HT1080 (cell line): Measurements from ENCODE around the gene B3GAT3. TPM values are rescaled to one million over a fixed set of nuclear protein-coding genes. Genes with fewer than 3 reads are reported as not detected.
"Not testable (repeated sequence)": the region's sequence is repeated elsewhere in the genome, so short reads cannot be mapped to it uniquely, and the experiment has no call there.

Experiments
- DNase-seq: peaks from one replicate; pipeline ENCODE4 v3.0.0-alpha.2; 2015; ENCODE audit warnings: low read depth
- total RNA-seq: library from RNA; depleted of rRNA; stranded (reverse); fragments of >200 nt; shearing (Covaris generic); gene quantifications from 2 replicates; pipeline ENCODE4 v1.2.3, GENCODE V29; 2014

B3GAT3 gene
- total RNA-seq, 1 experiment from 2014 or later: 63.8 TPM

DNA sequence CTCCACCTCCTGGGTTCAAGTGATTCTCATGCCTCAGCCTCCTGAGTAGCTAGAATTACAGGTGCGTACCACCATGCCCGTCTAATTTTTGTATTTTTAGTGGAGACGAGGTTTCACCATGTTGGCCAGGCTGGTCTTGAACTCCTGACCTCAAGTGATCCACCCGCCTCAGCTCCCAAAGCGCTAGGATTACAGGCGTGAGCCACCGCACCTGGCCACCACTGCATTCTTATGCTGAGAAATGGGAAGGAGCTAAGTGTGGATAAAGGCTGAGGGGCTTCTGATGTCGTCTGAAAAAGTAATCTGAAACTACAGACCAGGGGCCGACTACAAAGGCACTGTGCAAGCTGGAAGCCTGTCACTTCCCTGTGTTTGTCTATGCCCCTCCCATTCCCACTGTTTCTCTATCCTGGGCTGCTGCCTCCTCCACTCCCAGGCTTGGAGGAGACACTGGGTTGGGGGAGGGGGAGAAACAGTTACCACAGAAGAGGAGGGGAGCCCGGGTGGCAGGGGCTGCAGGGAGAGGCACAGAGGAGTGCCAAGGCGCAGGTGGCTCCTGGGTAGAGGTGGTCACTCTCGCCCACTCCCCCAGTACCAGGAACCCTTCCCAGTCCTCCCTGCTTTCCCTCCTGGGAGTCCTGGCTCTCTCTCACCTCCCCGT is 17.2 kb downstream of the B3GAT3 start:
- DNase-seq: no peak

DNA sequence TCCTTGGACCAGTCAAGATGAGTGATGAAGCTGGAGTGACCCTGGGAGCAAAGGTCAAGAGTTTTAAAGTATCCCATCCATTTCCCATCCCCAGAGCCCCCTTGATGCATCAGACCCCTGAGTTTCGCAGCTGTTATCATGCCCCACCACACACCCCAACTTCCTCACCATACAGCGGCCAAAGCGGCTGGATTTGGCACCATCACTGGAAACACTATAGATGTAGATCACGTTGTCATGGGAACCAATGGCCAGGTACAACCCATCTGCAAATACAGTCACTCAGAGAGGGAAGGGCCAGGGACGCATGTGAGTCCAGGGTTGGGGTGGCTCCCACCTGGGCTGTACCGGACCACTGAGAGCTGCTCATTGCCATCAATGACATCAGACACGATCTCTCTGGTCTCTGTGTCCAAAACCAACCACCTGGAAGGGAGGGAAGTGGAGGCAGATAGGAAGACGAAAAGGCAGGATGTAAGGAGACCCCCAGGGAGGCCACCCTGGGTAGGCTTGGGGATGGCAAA is 17.9 kb downstream of the B3GAT3 start:
- DNase-seq: no peak

DNA sequence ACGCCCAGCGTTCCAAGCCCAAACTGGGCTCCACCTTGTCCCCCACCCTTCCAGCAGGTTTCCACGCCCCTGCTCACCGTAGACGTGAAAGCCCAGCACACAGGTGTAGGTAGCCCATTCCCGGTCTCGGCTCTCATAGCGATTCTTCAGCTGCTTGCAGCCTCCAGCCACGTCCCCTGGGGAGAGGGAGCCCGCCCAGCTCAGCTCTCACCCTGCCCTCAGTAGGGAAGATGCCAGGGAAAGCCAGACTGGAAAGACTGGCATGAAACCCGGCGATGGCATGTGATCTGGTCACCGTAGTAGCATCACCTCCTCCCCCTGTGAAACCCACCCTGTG is 18.7 kb downstream of the B3GAT3 start:
- no peak for DNase-seq

DNA sequence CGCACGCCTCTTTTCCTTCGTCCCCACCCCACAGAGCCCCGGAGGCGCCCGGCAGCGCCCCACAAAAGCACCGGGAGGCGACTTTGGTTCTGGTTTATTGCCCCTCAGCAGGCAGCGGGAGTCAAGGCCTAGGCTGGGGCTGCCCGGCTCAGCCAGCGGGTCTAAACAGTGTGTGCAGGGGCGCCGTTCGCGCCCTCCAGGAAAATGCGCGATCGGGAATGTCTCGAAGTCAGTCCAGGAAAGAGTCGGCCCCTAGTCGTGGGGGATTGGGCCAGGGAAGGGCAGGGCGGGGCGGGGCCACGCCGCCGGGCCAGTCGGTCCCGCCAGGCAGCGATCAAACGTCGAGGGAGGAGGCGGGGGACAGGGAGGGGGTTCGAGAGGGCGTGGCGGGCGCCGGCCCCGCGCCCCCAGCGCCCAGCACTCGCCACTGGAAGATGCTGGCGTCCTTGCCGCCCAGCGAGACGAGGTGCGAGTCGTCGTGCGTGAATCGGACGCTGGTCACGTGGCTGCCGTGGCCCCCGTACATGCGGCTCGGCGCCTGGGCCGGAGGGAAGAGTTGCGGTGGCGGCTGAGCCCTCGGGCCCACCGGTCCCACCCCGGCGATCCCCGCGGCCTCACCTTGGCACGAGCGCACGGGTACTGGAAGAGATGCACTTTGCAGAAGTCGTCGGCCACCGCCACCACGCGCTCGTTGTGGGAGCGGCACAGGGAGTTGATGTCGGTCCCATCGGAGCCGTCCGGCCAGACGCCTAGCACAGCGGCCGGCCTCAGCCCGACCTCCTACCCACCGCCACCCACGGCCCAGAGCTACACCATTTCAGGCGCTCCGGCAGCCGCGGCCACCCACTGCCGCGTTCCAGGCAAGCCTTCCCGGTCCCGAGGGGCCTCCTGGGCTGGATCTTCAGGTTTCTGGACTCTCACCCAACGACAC is 19.4 kb downstream of the B3GAT3 start:
- no peak for DNase-seq

DNA sequence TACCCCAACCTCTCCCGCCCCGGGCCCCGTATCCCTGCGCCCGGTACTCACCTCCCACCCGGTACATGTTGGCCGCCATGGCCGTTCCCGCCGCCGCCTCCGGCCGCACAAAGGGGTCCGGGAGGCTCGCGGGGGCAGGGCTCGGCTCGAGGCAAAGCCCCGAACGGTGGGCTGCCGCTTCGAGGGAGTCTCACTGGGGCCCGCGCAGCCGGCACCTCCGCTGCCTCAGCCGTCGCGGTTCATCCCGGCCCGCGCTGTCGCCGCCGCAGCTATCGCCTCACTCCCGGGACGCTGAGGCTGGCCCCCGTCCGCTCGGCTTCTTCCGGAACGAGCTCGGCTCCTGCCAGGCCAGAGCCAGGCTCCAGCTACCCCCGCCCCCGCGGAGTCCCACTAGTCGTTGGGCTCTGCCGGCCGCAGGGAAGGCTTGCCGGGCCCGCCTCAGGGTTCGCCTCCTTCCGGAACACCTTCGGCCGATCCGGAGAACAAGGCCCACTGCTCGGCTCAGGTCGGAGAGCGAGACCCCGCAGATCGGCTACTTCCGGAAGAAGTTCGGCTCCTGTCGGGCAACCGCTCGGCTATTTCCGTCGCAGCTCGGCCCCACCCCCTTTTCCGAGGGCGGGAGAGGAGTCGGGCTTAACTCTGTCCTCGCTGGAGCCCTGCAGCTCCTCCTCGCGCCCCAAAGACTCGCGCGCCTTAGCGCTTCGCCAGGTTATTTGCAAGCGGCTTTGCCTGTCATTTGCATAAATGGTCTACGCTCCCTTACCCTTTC is 20.2 kb downstream of the B3GAT3 start, which contains the start of gene MTA2:
Gene MTA2 (minus strand): TSS at position 494 of the 769 bp plus-strand sequence. CDS start 415 bp downstream, at position 79.
- DNase-seq: peak; percentile 97

DNA sequence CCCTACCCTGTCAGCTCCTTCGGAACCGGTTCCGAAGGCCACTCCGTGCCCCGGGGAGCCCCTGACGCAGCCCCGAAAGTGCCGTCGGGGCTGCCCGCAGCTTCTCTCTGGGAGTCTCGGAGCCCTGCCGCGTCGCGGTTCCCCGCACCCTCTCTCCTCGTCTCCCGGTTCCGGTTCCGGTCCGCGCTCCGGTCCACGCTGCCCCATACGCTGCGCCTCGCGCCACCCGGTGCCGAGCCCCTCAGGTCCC is 20.7 kb downstream of the B3GAT3 start:
- no peak for DNase-seq

DNA sequence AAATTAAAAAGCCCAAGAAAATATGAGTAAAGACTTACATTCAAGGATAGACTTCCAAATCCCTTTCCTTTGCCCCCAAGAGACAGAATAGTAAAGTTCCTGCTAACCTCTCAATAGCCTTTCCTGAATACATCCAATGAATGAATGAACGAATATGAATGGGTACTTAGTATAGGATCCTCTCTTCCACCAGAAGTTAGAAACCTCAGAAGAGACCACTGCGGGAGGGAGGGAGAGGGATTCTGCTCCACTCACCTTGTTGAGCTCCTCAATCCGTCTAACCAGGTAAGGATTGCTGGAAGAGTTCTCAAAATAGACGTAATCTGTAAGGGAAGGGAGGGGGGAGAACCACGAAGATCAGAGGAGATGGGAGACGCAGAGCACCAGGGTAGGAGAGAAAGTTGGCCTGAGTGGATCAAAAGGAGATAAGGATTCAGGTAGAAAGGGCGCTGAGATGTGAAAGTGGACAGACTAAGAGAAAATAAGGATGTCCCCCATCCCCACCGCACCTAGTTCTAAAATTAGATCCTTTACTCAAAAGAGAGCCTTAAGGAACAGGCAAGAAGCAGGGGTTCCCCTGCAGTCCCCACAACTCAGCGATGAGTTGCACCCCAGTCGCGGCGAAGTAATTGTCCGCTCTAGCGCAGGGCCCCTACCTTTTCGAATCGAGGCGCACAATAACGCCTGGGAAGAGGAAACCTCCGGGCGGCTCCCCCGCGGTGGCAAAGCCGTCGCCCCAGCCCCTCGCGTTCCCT is 21.2 kb downstream of the B3GAT3 start:
- no peak for DNase-seq

DNA sequence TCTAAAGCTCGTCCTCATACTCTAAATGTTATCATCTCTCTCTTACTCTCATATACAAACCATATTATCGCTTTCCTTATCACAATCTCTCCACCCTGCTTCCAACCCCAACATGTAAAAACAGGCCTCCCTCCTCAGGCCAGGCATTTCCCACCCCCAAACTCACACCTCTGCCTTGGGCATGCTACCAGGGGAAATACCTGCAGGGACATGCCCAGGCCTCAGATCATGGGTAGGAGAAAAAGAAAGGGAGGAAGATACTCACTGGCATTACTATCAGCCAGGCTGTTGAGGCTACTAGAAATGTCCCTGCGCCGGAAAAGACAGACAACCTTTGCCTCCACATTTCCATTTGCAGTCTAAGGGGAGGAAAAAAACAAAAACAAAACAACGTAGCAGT is 21.9 kb downstream of the B3GAT3 start:
- DNase-seq: no peak

DNA sequence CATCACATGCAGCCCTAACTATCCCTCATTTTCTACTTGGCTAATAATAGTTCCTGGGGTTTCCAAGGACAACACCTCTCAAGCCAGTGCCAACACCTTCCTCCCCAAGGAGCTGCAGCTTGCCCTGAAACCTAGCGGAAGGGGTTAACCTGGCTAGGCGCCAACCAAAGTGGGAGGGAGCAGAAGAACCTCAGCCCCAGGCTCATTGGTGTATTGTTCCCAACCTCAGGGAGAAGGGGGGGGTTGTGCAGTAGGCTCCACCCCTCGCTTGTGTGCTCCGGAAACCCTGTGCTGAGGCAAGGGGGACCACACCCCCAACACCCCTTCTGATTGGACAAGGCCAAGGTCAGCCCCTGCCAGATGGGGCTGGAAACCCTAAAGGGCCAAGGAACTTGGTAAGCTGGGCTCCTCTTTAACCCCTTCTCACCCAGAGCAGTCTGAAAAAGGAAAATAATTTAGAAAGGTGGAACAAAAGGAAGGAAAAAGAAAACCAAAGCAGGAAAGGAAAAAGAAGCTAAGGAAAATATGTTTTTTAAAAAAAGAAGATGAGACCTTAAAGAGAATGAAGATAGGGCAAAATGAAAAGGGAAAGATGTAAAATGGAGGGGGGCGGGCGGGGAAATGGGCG is 22.6 kb downstream of the B3GAT3 start:
- DNase-seq: peak; percentile 98

DNA sequence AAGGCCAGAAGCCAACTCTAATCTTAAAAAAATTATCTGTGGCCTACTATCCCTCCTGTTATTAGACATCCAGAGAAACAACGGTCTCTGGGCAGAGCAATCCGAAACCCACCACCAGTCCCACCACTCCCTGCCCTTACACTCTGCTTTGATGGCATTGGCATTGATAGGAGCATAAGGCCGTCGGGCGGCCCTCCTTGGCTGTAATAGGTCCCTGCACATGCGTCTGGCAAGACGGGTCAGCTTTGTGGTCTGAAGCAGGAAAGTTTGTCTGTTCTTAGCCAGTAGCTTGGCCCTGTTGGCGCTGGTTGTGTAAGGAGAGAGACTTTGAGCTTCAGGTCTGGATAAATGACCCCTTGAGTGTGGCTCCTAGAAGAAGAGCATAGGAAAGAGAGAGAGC is 26.7 kb downstream of the B3GAT3 start:
- DNase-seq: no peak

DNA sequence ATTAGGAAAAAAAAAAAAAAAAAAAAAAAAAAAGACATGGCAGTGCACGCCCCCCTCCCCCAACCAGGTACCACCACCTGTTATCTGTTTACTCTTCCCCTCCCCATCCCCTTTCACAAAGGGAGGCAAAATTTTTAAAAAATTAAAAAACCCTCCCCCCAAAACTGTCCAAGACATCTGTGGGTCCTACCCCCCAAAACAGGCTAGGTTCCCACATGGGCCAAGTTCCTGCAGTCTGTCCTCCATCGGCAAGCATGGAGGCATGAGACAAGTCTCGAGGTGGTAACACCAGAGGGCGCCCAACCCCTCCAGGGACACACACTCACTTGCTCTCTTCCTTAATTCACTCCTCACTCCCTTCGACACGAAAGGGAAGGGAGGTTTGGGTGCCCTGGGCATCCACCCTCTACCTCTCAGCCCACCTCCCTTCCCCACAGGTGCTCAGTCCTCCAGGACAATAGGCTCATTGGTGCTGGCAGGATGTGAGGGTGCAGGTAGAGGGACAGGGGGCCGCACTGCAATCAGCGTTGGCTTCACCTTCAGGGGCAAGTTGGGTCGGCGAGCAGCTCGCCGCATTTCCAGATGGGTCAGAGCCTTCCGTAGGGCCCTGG is 28.2 kb downstream of the B3GAT3 start:
- DNase-seq: peak; percentile 65

DNA sequence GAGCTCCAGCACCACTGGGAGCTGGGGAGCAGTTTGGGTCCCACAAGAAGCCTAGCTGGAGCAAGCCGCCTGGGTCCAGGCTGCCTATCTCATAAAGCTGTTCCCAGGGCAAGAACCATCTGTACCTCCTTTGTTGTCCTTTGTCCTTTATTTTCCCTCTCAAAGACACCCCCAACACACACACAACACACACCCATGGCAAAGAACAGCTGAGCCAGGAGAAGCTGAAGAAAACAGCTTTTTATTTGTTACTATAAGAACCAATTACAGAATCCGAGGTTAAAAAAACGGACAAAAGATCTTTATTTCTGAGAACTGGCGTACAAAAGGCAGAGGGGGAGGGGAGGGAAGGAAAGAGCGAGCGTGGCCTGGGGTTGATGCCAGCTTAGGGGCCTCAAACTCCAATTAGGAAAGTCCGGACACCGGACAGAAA is 28.8 kb downstream of the B3GAT3 start:
- no peak for DNase-seq

DNA sequence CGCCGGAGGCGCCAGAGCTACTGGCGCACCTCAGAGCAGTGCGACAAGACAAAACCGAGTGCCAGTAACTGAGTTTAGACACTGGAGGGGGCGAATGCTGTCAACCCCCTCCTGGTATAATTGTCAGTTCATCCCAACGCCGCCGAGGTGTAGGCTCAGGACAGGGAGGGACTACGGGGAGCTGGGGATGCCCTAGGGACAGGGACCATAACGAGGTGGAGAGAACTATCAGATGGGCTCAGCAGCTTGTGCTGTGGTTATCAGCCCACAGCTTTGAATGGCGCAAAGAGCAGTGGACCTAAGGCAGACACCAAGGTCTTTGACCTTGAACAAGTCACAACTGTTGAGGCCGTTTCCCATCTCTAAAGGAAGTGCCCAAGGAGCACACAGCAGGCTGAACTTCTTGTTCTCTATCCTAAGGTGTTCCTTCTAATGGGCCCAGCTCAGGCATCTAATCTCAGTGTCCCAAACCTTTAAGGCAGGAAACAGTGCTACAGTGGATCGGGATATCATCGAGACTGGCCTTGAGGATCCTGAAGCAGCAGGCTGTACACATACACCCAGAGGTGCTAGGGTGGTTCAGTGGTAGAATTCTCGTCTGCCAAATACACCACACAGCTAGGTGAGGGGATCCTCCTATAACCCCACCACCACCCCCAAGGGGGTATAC is 29.5 kb downstream of the B3GAT3 start:
- no peak for DNase-seq

DNA sequence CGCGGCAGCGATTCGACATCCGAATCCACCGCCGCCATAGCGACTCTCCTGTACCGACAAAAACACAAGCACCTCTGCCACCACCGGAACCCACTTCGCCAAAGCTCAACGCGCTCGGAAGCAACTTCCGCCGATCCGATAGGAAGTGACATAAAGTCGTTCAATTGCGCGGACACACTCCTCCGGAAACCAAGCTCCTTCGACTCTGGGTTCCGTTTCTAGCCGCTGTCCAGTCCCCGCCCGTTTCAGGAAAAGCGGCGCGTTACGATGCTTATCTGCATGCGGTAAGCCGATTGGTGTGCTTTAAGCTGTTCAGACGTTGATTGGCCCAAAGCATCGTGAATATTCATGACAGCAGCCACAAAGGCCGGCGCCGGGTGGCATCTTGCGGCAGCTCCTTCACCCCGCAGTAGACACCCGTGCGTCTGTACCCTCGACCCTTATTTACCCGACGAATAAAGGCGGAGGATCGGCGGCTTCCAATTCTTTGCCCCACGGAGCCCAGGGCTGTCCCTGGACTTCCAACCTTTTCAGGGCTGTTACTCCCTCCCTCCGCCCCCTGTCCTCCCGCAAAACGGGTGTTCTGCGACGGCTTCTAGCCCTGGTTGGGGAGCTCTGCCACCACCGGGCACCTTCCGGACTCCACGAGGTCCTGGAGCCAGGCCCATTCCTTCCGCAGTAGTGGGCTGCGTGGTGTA is 30.2 kb downstream of the B3GAT3 start, which contains the start of gene TUT1:
Gene TUT1 (minus strand): TSS at position 76 of the 698 bp plus-strand sequence. CDS start 38 bp downstream, at position 38.
- DNase-seq: peak; percentile 99

DNA sequence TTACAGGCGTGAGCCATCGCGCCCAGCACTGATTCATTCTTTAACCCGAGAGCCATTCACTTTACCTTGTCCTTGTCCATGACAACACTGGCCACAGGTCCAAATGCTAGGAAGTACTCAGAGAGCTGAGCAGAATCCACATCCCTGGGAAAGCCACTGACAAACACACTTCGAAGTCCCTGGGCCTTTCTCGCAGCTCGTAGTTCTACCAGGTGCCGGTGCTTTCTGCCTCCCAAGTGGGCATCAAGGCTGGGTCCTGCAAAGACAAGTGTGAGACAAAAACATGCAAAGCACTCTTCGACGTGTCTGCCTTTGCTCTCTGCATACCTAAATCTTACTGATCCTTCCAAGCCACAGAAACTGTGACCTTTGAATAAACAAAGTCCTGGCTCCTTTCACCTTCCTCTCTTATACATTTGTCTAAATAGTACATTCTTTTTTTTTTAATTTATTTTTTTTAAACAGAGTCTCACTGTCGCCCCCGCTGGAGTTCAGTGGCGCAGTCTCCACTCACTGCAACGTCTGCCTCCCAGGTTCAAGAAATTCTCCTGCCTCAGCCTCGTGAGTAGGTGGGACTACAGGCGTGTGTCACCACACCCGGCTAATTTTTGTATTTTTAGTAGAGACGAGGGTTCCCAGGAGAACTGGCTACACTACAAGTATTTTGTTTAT is 32.7 kb downstream of the B3GAT3 start:
- peak; percentile 45 for DNase-seq

DNA sequence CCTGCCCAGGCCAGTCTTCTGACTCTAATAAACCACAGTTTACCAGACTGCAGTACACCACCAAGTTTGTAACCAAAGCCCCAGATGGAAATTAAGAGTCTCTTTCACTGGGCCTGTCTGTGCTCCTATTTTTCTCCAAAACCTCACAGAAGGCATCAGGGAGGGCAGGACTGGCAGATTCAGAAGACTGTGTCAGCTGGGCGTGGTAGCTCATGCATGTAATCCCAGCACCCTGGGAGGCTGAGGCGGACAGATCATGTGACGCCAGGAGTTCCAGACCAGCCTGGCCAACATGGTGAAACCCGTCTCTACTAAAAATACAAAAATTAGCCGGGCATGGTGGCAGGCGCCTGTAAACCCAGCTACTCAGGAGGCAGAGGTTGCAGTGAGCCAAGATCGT is 36.4 kb downstream of the B3GAT3 start:
- DNase-seq: not testable (repeated sequence)

DNA sequence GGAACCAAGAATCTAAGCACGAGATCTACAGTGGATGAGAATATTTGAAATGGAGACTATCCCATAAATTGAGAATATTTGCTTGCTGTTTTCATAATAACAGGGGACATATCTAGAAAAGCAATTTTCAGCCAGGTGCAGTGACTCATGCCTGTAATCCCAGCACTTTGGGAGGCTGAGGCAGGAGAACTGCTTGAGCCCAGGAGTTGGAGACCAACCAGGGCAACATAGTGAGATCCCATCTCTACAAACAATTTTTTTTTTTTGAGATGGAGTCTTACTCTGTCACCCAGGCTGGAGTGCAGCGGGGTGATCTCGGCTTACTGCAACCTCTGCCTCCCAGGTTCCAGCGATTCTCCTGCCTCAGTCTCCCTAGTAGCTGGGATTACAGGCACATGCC is 40.1 kb downstream of the B3GAT3 start:
- not testable (repeated sequence) for DNase-seq

DNA sequence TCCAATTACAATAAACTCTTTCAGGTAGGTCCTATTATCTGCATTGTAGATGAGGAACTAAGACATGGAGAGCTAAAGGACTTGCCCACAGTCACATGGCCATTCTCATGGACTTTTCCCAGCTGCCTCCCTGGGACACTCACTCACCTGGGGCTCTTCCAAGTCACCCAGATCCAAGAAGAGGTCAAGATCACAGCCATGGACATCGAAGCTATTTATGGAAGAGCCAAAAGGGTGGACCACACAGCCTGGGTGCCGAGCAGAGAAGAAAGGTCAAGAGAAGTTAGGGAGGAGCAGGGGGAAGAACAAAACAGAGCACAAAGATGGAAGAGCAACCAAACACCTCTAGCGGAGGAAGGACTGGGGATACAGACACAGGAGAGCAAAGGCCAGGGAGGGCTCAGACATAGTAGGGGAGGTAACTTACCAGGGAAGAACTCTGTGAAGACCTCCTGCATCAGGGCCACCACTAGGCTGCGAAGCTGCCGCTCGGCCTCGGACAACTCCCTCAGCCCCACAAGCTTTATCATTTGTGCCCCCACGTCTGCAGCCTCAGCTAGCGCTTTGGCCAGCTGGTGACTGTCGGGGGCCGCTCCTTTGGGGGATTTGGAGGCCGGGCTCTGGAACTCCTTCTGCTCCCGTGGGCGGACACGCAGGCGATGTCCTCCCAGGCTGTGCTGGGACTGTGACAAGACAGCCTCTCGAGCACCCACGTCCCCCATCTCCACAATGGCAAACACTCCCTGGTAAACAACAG is 40.6 kb downstream of the B3GAT3 start:
- DNase-seq: no peak
